ENCODE results near the gene ADAM33.

DNA sequence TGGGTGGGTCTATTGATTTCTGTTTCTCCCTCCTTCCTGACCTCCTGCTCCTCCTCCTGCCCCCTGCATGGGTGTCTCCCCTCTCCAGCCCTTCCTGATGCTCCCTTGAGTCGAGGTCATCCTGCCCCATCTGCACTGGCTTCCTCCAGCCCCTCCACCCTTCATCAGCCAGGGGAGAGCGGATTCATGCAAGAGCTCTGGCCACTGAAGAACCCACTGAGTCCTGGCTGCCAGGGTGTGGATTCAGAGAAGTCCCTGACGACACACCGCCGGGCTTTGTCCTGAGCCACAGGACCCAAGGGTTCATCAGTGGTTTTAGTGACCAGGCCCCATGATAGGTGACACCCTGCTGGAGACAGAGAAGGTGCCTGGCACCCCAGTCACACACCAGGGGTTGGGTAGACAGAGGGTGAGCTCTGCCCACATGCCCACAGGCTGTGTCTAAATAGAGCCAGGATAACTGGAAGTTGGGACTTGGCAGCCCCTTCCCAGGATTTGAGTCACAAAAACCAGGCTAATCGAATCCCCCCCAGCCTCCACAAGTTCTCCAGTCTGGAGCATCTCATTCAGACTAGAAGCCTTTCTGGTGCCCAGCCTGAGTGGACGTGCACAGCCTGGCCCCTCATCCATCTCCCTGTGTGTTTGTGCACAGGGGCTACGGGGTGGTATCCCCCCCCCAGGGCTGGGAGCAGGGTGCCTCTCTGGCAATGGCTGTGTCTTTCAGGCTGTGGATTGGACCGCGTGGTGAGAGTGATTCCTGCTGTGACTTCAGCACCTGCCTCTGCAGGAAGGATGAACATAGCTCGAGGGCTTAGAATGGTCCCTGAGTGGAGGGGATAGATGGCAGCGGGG lies 19.8 kb downstream of the ADAM33 start:
- TF ChIP-seq, protein P1, sequence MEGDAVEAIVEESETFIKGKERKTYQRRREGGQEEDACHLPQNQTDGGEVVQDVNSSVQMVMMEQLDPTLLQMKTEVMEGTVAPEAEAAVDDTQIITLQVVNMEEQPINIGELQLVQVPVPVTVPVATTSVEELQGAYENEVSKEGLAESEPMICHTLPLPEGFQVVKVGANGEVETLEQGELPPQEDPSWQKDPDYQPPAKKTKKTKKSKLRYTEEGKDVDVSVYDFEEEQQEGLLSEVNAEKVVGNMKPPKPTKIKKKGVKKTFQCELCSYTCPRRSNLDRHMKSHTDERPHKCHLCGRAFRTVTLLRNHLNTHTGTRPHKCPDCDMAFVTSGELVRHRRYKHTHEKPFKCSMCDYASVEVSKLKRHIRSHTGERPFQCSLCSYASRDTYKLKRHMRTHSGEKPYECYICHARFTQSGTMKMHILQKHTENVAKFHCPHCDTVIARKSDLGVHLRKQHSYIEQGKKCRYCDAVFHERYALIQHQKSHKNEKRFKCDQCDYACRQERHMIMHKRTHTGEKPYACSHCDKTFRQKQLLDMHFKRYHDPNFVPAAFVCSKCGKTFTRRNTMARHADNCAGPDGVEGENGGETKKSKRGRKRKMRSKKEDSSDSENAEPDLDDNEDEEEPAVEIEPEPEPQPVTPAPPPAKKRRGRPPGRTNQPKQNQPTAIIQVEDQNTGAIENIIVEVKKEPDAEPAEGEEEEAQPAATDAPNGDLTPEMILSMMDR (conservative IDR thresholded peaks at IDR 0.05; ENCODE audit: low read length): no peak
- TF ChIP-seq EZH2phosphoT487 (IDR thresholded peaks at IDR 0.05; ENCODE audit: borderline replicate concordance): no peak
